PC-3 (cell line): ENCODE measurements around the gene XPR1. TPM values are rescaled to one million over a fixed set of nuclear protein-coding genes. Genes with fewer than 3 reads are reported as not detected.

Experiments
- ATAC-seq: fragments of 200-7000 bp; cut with Tn5 transposase; 2 replicates; pipeline ENCODE4 v1.9.1; 2020; ENCODE audit warnings: mild to moderate bottlenecking, moderate library complexity
- BruUV-seq: library from RNA; stranded (reverse); fragments of 400-500 nt; replicated peaks from 2 replicates; lab custom pipeline; 2021; lab: Mats Ljungman, UMichigan
- CTCF ChIA-PET: fragments of 300-600 bp; sonication (Branson Sonifier 250); formaldehyde crosslinking; loops from one replicate; lab custom pipeline; 2022; ENCODE audit warnings: antibody characterized with exemption; lab: Charles Lee
- POLR2A ChIA-PET: fragments of 300-600 bp; sonication (Branson Sonifier 250); formaldehyde crosslinking; loops from one replicate; lab custom pipeline; 2022; ENCODE audit warnings: antibody characterized with exemption; ENCODE audit not compliant: unreplicated experiment; lab: Charles Lee
- DNase-seq: peaks from one replicate; pipeline ENCODE4 v3.0.0-alpha.2; 2015
- H2AFZ ChIP-seq: fragments of 300-600 bp; sonication (generic); 2 replicates; pipeline ENCODE4 v1.6.0; 2016; ENCODE audit warnings: antibody characterized with exemption, low read length
- H3F3A ChIP-seq: fragments of 300-600 bp; sonication (generic); one replicate; pipeline ENCODE4 v1.6.0; 2017; ENCODE audit warnings: antibody characterized with exemption, low read length, control low read depth, mild to moderate bottlenecking; ENCODE audit not compliant: unreplicated experiment
- H3K27ac ChIP-seq: fragments of 300-600 bp; sonication (generic); 2 replicates; pipeline ENCODE4 v1.5.1; 2016; ENCODE audit warnings: mild to moderate bottlenecking, low read length
- H3K27me3 ChIP-seq: fragments of 300-600 bp; sonication (generic); 2 replicates; pipeline ENCODE4 v1.6.1; 2016; ENCODE audit warnings: low read length, mixed read lengths
- H3K36me3 ChIP-seq: fragments of 300-600 bp; sonication (generic); 2 replicates; pipeline ENCODE4 v1.6.1; 2016; ENCODE audit warnings: low read depth, mixed run types, low read length, mixed read lengths
- H3K4me1 ChIP-seq: fragments of 300-600 bp; sonication (generic); 2 replicates; pipeline ENCODE4 v1.5.1; 2016; ENCODE audit warnings: low read length; ENCODE audit not compliant: insufficient read depth
- H3K4me2 ChIP-seq: fragments of 300-600 bp; sonication (generic); 2 replicates; pipeline ENCODE4 v1.6.0; 2016; ENCODE audit warnings: low read length
- H3K4me3 ChIP-seq: fragments of 300-600 bp; sonication (generic); 2 replicates; pipeline ENCODE4 v1.5.1; 2016; ENCODE audit warnings: mild to moderate bottlenecking, low read length, mixed read lengths
- H3K79me2 ChIP-seq: fragments of 300-600 bp; sonication (generic); 2 replicates; pipeline ENCODE4 v1.6.1; 2017; ENCODE audit warnings: low read length, mixed read lengths
- H3K9ac ChIP-seq: fragments of 300-600 bp; sonication (generic); 2 replicates; pipeline ENCODE4 v1.6.0; 2016; ENCODE audit warnings: mild to moderate bottlenecking, low read length
- H3K9me2 ChIP-seq: fragments of 300-600 bp; sonication (generic); replicated peaks from 2 replicates; pipeline ENCODE4 v1.6.1; 2016; ENCODE audit warnings: mixed run types, low read length, mixed read lengths
- H3K9me3 ChIP-seq: fragments of 300-600 bp; sonication (generic); 2 replicates; pipeline ENCODE4 v1.6.1; 2016; ENCODE audit warnings: low read length, mixed read lengths
- H4K20me1 ChIP-seq: fragments of 300-600 bp; sonication (generic); 2 replicates; pipeline ENCODE4 v1.6.1; 2016; ENCODE audit warnings: low read length, mixed read lengths
- CTCF ChIP-seq: fragments of 300-600 bp; sonication (generic); conservative IDR thresholded peaks from 2 replicates; pipeline ENCODE4 v1.5.1; 2017; ENCODE audit warnings: antibody characterized with exemption, low read depth, mild to moderate bottlenecking, low read length
- EZH2 ChIP-seq: fragments of 300-600 bp; sonication (generic); IDR thresholded peaks from one replicate; pipeline ENCODE4 v1.6.1; 2017; ENCODE audit warnings: antibody characterized with exemption, mild to moderate bottlenecking, low read length; ENCODE audit not compliant: unreplicated experiment
- EZH2phosphoT487 ChIP-seq: fragments of 300-600 bp; sonication (generic); IDR thresholded peaks from 2 replicates; pipeline ENCODE4 v1.6.1; 2018; ENCODE audit warnings: mild to moderate bottlenecking, antibody characterized with exemption, low read length, borderline replicate concordance
- intact Hi-C: fragments of 100-400 bp; cut with micrococcal nuclease; formaldehyde crosslinking; loops from 2 replicates; pipeline ENCODE4 v1.9.0; 2023
- total RNA-seq: library from RNA; depleted of rRNA; stranded (reverse); fragments of >200 nt; gene quantifications from 2 replicates; pipeline ENCODE4 v1.2.3, GENCODE V29; 2014

Gene XPR1
- total RNA-seq, 1 experiment from 2014 or later, result 8.2 TPM

GRCh38 chr1:180606155-180606554, 25.7 kb upstream of the XPR1 start:
- Histone ChIP-seq H3K4me2 (no peak overlapping the region), H4K20me1 (no peaks in the 10 kb centered on the region), H2AFZ (no peak overlapping the region), H3F3A (no peaks in the 10 kb centered on the region), H3K4me3 (no peak overlapping the region), H3K9me3 (no peaks in the 10 kb centered on the region), H3K36me3 (no peaks in the 10 kb centered on the region), H3K4me1 (no peaks in the 10 kb centered on the region; the same call in 1 of the 2 replicates), H3K9me2 (no peaks in the 10 kb centered on the region), H3K9ac (no peak overlapping the region), H3K27ac (no peak overlapping the region), H3K79me2 (no peaks in the 10 kb centered on the region), H3K27me3 (no peaks in the 10 kb centered on the region)
- ATAC-seq (no peak), DNase-seq (no peak)
- intact Hi-C loops, result no loop called here
- TF ChIP-seq CTCF (no peak), EZH2phosphoT487 (no peak), EZH2 (no peak)
- CTCF ChIA-PET, result no interaction called here
- POLR2A ChIA-PET, result no interaction called here
- no TSS peak for BruUV-seq

- no peaks in the 10 kb centered on the region for H3K79me2 ChIP-seq
- H3K36me3 ChIP-seq, result no peaks in the 10 kb centered on the region
- TF ChIP-seq EZH2phosphoT487 (no peak), EZH2 (no peak), CTCF (no peak)
- H4K20me1 ChIP-seq, result no peaks in the 10 kb centered on the region
- ATAC-seq (no peak), DNase-seq (no peak)
- no peak overlapping the region for H3K4me3 ChIP-seq
- no peaks in the 10 kb centered on the region for H3F3A ChIP-seq
- no TSS peak for BruUV-seq
- H2AFZ ChIP-seq, result no peak overlapping the region
- no peaks in the 10 kb centered on the region for H3K27me3 ChIP-seq
- CTCF ChIA-PET, result no interaction called here
- no peak overlapping the region for H3K4me2 ChIP-seq
- intact Hi-C loops, result no loop called here
- no peak overlapping the region for H3K9ac ChIP-seq
- POLR2A ChIA-PET, result no interaction called here
- no peaks in the 10 kb centered on the region; the same call in 1 of the 2 replicates for H3K4me1 ChIP-seq
- no peak overlapping the region for H3K27ac ChIP-seq
- no peaks in the 10 kb centered on the region for H3K9me2 ChIP-seq
- no peaks in the 10 kb centered on the region for H3K9me3 ChIP-seq
Measured at GRCh38 chr1:180609643-180610555, 21.9 kb upstream of the XPR1 start.

GRCh38 chr1:180610556-180611015, 21.2 kb upstream of the XPR1 start:
- no peak overlapping the region for H3K9ac ChIP-seq
- ATAC-seq, result no peak

More at GRCh38 chr1:180610556-180611015, 21.2 kb upstream of the XPR1 start:
- H3K79me2 ChIP-seq, result no peaks in the 10 kb centered on the region
- BruUV-seq, result no TSS peak
- POLR2A ChIA-PET, result no interaction called here
- no peaks in the 10 kb centered on the region for H3F3A ChIP-seq
- no peak overlapping the region for H3K4me3 ChIP-seq
- H3K36me3 ChIP-seq, result no peaks in the 10 kb centered on the region
- H3K4me1 ChIP-seq, result no peaks in the 10 kb centered on the region; the same call in 1 of the 2 replicates
- CTCF ChIA-PET, result no interaction called here
- H3K9me2 ChIP-seq, result no peaks in the 10 kb centered on the region
- intact Hi-C loops, result no loop called here
- TF ChIP-seq CTCF, result no peak
- no peak overlapping the region for H3K27ac ChIP-seq
- DNase-seq, result no peak
- H2AFZ ChIP-seq, result no peak overlapping the region
- no peaks in the 10 kb centered on the region for H3K27me3 ChIP-seq
- H3K4me2 ChIP-seq, result no peak overlapping the region
- H4K20me1 ChIP-seq, result no peaks in the 10 kb centered on the region
- no peaks in the 10 kb centered on the region for H3K9me3 ChIP-seq
